ENCODE measurements around the gene UBE2G1.

The UBE2G1 gene

DNA sequence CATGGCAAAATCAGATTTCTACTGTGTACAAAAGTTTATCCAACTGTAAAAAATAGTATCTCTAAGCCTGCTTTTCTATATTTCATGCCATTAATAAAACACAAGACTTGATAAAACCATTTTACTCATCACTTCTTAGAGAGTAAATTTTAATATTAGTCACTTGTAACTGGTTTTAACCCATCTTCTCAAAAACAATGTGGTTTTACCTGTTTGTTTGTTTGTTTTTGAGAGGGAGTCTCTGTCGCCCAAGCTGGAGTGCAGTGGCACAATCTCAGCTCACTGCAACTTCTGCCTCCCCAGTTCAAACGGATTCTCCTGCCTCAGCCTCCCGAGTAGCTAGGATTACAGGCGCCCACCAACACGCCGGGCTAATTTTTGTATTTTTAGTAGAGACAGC, 32.1 kb downstream of the UBE2G1 start:
- DNase-seq (ENCODE audit: low read depth, low spot score) = no peak

GRCh38 chr17:4333041-4333440, 33.4 kb downstream of the UBE2G1 start:
- DNase-seq (ENCODE audit: low read depth, low spot score) = no peak

- DNase-seq (ENCODE audit: low read depth, low spot score) = no peak
These were observed 34.0 kb downstream of the UBE2G1 start for GRCh38 chr17:4332296-4332970.

DNA sequence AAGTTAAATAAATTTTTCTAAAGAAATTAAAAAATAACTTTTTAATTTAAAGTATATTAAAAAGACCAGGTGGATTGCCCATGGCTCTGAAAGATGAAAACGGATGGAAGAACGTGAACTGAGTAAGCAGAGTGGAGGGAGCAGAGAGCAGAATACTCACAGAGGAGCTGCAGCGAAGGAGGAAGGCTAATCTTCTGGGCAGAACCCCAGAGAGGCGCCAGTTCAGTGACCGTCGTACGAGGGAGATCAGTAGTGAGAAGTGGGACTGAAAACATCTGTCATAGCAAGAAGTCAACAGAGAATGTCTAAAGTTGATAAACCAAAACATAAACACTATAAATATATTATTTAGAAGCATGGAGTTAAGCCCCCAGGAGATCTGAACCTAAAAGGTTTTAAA, 34.9 kb downstream of the UBE2G1 start:
- DNase-seq (ENCODE audit: low read depth, low spot score) = no peak

GRCh38 chr17:4329838-4330237, 36.6 kb downstream of the UBE2G1 start:
- DNase-seq (ENCODE audit: low read depth, low spot score) = no peak

GRCh38 chr17:4327606-4328005, 38.9 kb downstream of the UBE2G1 start:
- no peak for DNase-seq (ENCODE audit: low read depth, low spot score)

DNA sequence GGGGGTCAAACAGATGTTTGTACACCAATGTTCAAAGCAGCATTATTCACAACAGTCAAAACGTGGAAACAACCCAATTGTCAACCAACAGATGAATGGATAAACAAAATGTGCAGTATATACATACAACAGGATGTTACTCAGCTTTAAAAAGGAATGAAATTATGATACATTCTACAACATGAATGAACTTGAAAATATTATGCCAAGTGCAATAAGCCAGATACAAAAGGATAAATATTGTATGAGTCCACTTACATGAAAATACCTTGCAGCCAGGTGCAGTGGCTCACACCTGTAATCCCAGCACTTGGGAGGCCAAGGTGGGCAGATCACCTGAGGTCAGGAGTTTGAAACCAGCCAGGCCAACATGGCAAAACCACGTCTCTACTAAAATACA, 39.9 kb downstream of the UBE2G1 start:
- no peak for DNase-seq (ENCODE audit: low read depth, low spot score)

GRCh38 chr17:4326112-4326511, 40.4 kb downstream of the UBE2G1 start:
- no peak for DNase-seq (ENCODE audit: low read depth, low spot score)

DNA sequence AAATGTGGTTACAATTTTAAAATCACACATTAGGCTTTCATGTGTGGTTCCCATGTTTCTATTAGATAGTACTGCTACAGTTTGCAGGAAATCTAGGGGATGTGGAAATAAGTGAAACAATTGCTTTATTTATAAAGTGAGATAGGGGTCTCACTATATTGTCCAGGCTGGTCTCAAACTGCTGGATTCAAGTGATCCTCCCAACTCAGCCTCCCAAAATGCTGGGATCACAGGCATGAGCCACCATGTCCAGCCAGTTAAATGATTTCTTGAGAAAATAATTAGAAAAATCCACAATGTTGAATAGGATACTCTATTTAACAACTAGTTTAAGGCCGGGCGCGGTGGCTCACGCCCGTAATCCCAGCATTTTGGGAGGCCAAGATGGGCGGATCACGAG, 42.0 kb downstream of the UBE2G1 start:
- DNase-seq (ENCODE audit: low read depth, low spot score) = no peak

- DNase-seq (ENCODE audit: low read depth, low spot score) = no peak
These were observed 47.3 kb downstream of the UBE2G1 start for GRCh38 chr17:4319221-4319620.

GRCh38 chr17:4318596-4318995, 47.9 kb downstream of the UBE2G1 start:
- no peak for DNase-seq (ENCODE audit: low read depth, low spot score)

- no peak for DNase-seq (ENCODE audit: low read depth, low spot score)
These were observed 48.3 kb downstream of the UBE2G1 start for GRCh38 chr17:4318186-4318585.

DNA sequence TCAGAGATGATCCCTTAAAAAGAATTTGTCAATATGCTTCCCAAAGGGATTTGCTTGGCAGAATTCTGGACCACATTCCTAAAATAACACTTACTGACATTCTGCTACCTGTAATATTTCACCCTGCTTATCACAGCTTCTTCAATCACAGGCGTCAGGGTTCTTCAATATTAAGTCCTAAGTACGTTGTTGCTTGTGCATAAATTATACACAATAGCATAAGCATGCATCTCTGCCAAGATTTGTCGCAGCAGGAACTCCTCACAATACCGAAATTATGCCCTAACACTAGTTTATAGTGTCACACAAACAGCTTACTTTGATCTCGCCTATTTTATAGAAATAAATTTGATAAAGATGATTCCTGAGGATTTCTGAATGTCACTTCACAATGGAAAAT, 48.9 kb downstream of the UBE2G1 start:
- no peak for DNase-seq (ENCODE audit: low read depth, low spot score)

- DNase-seq (ENCODE audit: low read depth, low spot score) = no peak
These were observed 49.8 kb downstream of the UBE2G1 start for GRCh38 chr17:4316648-4317047.

DNA sequence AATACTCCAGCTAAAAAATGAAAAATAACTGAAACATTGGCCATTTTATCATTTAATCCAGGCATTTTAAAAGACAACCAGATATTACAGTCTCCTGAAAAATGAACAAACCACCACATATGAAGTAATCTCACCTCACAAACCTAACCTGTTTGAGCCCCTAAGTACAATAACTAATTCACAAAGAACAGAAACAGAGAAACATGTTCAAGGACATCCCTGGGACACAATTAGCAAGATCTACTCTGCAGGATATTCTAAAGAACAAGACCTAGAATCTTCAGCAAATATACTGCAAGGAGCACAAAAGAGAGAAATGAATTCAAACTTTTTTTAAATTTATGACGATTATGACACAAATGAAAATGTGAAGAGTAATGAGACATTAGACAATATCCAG, 51.9 kb downstream of the UBE2G1 start:
- no peak for DNase-seq (ENCODE audit: low read depth, low spot score)

GRCh38 chr17:4314179-4314578, 52.3 kb downstream of the UBE2G1 start:
- DNase-seq (ENCODE audit: low read depth, low spot score) = no peak

GRCh38 chr17:4313221-4314114, 53.0 kb downstream of the UBE2G1 start:
- no peak for DNase-seq (ENCODE audit: low read depth, low spot score)

- no peak for DNase-seq (ENCODE audit: low read depth, low spot score)
These were observed 56.0 kb downstream of the UBE2G1 start for GRCh38 chr17:4310354-4311060.

- DNase-seq (ENCODE audit: low read depth, low spot score) = no peak
These were observed 56.6 kb downstream of the UBE2G1 start for GRCh38 chr17:4309897-4310296.

- DNase-seq (ENCODE audit: low read depth, low spot score) = no peak
These were observed 59.1 kb downstream of the UBE2G1 start for GRCh38 chr17:4307179-4307930.

DNA sequence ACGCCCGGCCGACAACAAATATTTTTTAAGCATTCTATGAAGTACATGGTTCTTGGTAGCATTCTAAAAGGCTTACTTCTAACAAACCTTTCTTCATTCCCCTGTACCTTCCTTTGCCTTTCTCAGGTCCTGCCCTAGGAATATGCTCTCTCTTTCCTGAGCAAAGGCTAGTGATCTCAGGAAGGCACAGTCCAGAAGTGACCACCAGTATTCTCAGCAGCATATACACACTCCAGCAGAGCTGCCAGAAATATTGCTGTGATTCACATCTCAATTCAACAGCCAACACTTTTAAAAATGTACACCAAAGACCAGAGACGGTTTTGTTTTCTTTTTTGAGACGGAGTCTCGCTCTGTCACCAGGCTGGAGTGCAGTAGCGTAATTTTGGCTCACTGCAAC, 61.3 kb downstream of the UBE2G1 start:
- no peak for DNase-seq (ENCODE audit: low read depth, low spot score)
